B cell (primary cell): ENCODE data around the gene NECTIN1. TPM values are rescaled to one million over a fixed set of nuclear protein-coding genes. Genes with fewer than 3 reads are reported as not detected.
"Not testable (repeated sequence)": the region's sequence is repeated elsewhere in the genome, so short reads cannot be mapped to it uniquely, and the experiment has no call there.

Experiments used
- ATAC-seq: fragments of 200-7000 bp; cut with Tn5 transposase; one replicate; pipeline ENCODE4 v1.10.0; 2021; ENCODE audit warnings: low read depth, mild to moderate bottlenecking, moderate number of reproducible peaks, moderate library complexity
- CTCF ChIA-PET: fragments of 350-600 bp; sonication (Branson Sonifier 250); formaldehyde crosslinking; loops from one replicate; lab custom pipeline; 2021; ENCODE audit warnings: antibody characterized with exemption, inconsistent platforms; lab: Charles Lee
- POLR2A ChIA-PET: fragments of 350-600 bp; sonication (Branson Sonifier 250); formaldehyde crosslinking; loops from one replicate; lab custom pipeline; 2021; ENCODE audit warnings: antibody characterized with exemption; lab: Charles Lee
- DNase-seq: peaks from one replicate; pipeline ENCODE4 v3.0.0; 2013
- H2AFZ ChIP-seq: 2 replicates; pipeline ENCODE4 v1.6.1; 2012; ENCODE audit warnings: mild to moderate bottlenecking, low read depth, low read length; ENCODE audit not compliant: insufficient read depth, poor library complexity, severe bottlenecking
- H3K27ac ChIP-seq, 2 donors: 1 replicate in 1 of 2; 2 replicates in 1 of 2; pipeline ENCODE4 v1.5.1; 2012 to 2013; ENCODE audit warnings: low read length in 2 of 2, mild to moderate bottlenecking in 2 of 2, moderate library complexity in 1 of 2
- H3K27me3 ChIP-seq, 4 experiments: fragments of 200-600 bp in 1 of 4; sonication (generic) in 1 of 4; replicated peaks in 1 of 4; 1 replicate in 2 of 4; 2 replicates in 2 of 4; pipeline versions ENCODE4 v1.6.1 to v1.7.0; 2013 to 2016; ENCODE audit warnings: low read length in 3 of 4, mild to moderate bottlenecking in 2 of 4, mixed read lengths in 1 of 4, moderate library complexity in 1 of 4; ENCODE audit not compliant: insufficient read depth in 4 of 4, control insufficient read depth in 3 of 4; ENCODE audit errors: control extremely low read depth in 1 of 4
- H3K36me3 ChIP-seq, 2 experiments: replicated peaks in 1 of 2; 1 replicate in 1 of 2; 2 replicates in 1 of 2; pipeline versions ENCODE4 v1.6.1 to v1.7.1; 2013; ENCODE audit warnings: low read length in 1 of 2; ENCODE audit not compliant: insufficient read depth in 2 of 2, control insufficient read depth in 1 of 2; ENCODE audit errors: control extremely low read depth in 1 of 2, extremely low read depth in 1 of 2
- H3K4me1 ChIP-seq, 2 donors: fragments of 200-600 bp in 1 of 2; sonication (generic) in 1 of 2; 1 replicate in 1 of 2; 2 replicates in 1 of 2; pipeline versions ENCODE4 v1.5.1 to v1.6.1; 2013 to 2017; ENCODE audit warnings: low read length in 2 of 2; ENCODE audit not compliant: control insufficient read depth in 2 of 2, insufficient read depth in 2 of 2
- H3K4me2 ChIP-seq: replicated peaks from 2 replicates; pipeline ENCODE3; 2012; ENCODE audit warnings: mild to moderate bottlenecking, low read depth, low read length; ENCODE audit not compliant: poor library complexity, severe bottlenecking
- H3K4me3 ChIP-seq, 5 experiments: fragments of 200-600 bp in 1 of 5; sonication (generic) in 1 of 5; 1 replicate in 3 of 5; 2 replicates in 2 of 5; pipeline versions ENCODE4 v1.5.1 to v1.7.0; 2011 to 2016; ENCODE audit warnings: low read length in 4 of 5, mild to moderate bottlenecking in 4 of 5, low read depth in 2 of 5, control low read depth in 1 of 5, moderate library complexity in 1 of 5; ENCODE audit not compliant: insufficient read depth in 1 of 5; ENCODE audit errors: control extremely low read depth in 1 of 5, extremely low read depth in 1 of 5
- H3K79me2 ChIP-seq: fragments of 200-600 bp; sonication (generic); one replicate; pipeline ENCODE4 v1.6.0; 2016; ENCODE audit warnings: low read length; ENCODE audit not compliant: control insufficient read depth, insufficient read depth
- H3K9ac ChIP-seq: fragments of 200-600 bp; sonication (generic); 2 replicates; pipeline ENCODE4 v1.6.1; 2017; ENCODE audit warnings: mild to moderate bottlenecking, low read length, moderate library complexity
- H3K9me3 ChIP-seq, 3 donors: one replicate each; pipeline versions ENCODE4 v1.6.1 to v1.7.1; 2013; ENCODE audit warnings: low read length in 2 of 3; ENCODE audit not compliant: control insufficient read depth in 2 of 3, insufficient read depth in 1 of 3; ENCODE audit errors: control extremely low read depth in 1 of 3
- H4K20me1 ChIP-seq: 2 replicates; pipeline ENCODE4 v1.6.0; 2012; ENCODE audit warnings: mild to moderate bottlenecking, low read length; ENCODE audit not compliant: insufficient read depth, control insufficient read depth, poor library complexity, severe bottlenecking
- H3K27ac Mint-ChIP-seq: one replicate; pipeline ENCODE4 v1.8.0; 2021; ENCODE audit warnings: mixed read lengths
- H3K27me3 Mint-ChIP-seq: one replicate; pipeline ENCODE4 v1.8.0; 2021; ENCODE audit warnings: mixed read lengths
- H3K4me1 Mint-ChIP-seq: one replicate; pipeline ENCODE4 v1.8.0; 2021; ENCODE audit warnings: mixed read lengths
- H3K4me3 Mint-ChIP-seq: one replicate; pipeline ENCODE4 v1.8.0; 2021; ENCODE audit warnings: mixed read lengths
- H3K9me3 Mint-ChIP-seq: one replicate; pipeline ENCODE4 v1.8.0; 2022; ENCODE audit warnings: mixed read lengths; ENCODE audit not compliant: insufficient read depth
- EZH2 ChIP-seq: IDR thresholded peaks from 2 replicates; pipeline ENCODE4 v1.6.1; 2012; ENCODE audit warnings: borderline replicate concordance, low read depth, mild to moderate bottlenecking, moderate library complexity, low read length; ENCODE audit not compliant: insufficient read depth, poor library complexity, severe bottlenecking
- WGBS: methylation state at CpG from one replicate; pipeline ENCODE4 v1.1.5; 2013; ENCODE audit warnings: missing lambda C conversion rate; ENCODE audit not compliant: insufficient coverage; 5-methylcytosine and 5-hydroxymethylcytosine counted together
- intact Hi-C: fragments of 100-400 bp; cut with micrococcal nuclease; formaldehyde crosslinking; loops from one replicate; pipeline ENCODE4 v1.10.0; 2022
- polyA plus RNA-seq: library from polyadenylated mRNA; depleted of rRNA; stranded (reverse); fragments of >200 nt; gene quantifications from 2 replicates; pipeline ENCODE4 v1.2.3, GENCODE V29; 2012
- total RNA-seq, 2 donors: library from RNA; stranded (reverse); fragments of 120-200 nt in 1 of 2; gene quantifications; 1 replicate in 1 of 2; 2 replicates in 1 of 2; pipeline versions ENCODE4 v1.2.3 to v1.2.4, GENCODE V29; 2013 to 2022
- TF ChIP-seq, protein P1 (sequence below): fragments of 200-600 bp; IDR thresholded peaks from one replicate; pipeline ENCODE4 v1.8.0; 2022; ENCODE audit warnings: antibody characterized with exemption, mild to moderate bottlenecking

Gene NECTIN1
- total and polyA plus RNA-seq, 2 donors (not counting 1 experiment from before 2014, with no cell fraction given): 2.1 to 3.9 TPM

GRCh38 chr11:119599864-119600541 lies 129.0 kb downstream of the NECTIN1 start:
- POLR2A ChIA-PET: no interaction called here
- no peak overlapping the region for H3K27ac ChIP-seq
- H3K4me3 Mint-ChIP-seq: no peak overlapping the region
- H3K79me2 ChIP-seq: no peaks in the 10 kb centered on the region
- DNase-seq: no peak
- peaks cover 0 to 3% (median 0%) of the 10 kb centered on the region in 3 donors for H3K9me3 ChIP-seq
- H4K20me1 ChIP-seq: no peaks in the 10 kb centered on the region
- no peaks in the 10 kb centered on the region for H3K4me1 ChIP-seq
- no peak overlapping the region for H3K27ac Mint-ChIP-seq
- H3K27me3 ChIP-seq: no peaks in the 10 kb centered on the region
- intact Hi-C loops: no loop called here
- H3K9me3 Mint-ChIP-seq: no peaks in the 10 kb centered on the region
- no peak overlapping the region for H3K4me2 ChIP-seq
- H2AFZ ChIP-seq: no peak overlapping the region
- H3K4me3 ChIP-seq: no peak overlapping the region
- no peak overlapping the region for H3K9ac ChIP-seq
- no peaks in the 10 kb centered on the region for H3K4me1 Mint-ChIP-seq
- ATAC-seq: no peak
- no peaks in the 10 kb centered on the region for H3K36me3 ChIP-seq
- CTCF ChIA-PET: no interaction called here
- no peak for TF ChIP-seq EZH2
- TF ChIP-seq, protein P1, sequence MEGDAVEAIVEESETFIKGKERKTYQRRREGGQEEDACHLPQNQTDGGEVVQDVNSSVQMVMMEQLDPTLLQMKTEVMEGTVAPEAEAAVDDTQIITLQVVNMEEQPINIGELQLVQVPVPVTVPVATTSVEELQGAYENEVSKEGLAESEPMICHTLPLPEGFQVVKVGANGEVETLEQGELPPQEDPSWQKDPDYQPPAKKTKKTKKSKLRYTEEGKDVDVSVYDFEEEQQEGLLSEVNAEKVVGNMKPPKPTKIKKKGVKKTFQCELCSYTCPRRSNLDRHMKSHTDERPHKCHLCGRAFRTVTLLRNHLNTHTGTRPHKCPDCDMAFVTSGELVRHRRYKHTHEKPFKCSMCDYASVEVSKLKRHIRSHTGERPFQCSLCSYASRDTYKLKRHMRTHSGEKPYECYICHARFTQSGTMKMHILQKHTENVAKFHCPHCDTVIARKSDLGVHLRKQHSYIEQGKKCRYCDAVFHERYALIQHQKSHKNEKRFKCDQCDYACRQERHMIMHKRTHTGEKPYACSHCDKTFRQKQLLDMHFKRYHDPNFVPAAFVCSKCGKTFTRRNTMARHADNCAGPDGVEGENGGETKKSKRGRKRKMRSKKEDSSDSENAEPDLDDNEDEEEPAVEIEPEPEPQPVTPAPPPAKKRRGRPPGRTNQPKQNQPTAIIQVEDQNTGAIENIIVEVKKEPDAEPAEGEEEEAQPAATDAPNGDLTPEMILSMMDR: no peak
- peaks cover 19% of the 10 kb centered on the region for H3K27me3 Mint-ChIP-seq
- WGBS: 81% methylated on average over 5 of the region's 10 CpGs

GRCh38 chr11:119595941-119596340 lies 133.1 kb downstream of the NECTIN1 start:
- H3K9ac ChIP-seq, H3K27me3 ChIP-seq, H3K9me3 Mint-ChIP-seq, DNase-seq, POLR2A ChIA-PET, H3K27ac Mint-ChIP-seq, H2AFZ ChIP-seq, H3K4me3 Mint-ChIP-seq, H4K20me1 ChIP-seq, H3K4me1 ChIP-seq, ATAC-seq, H3K27ac ChIP-seq, H3K27me3 Mint-ChIP-seq, H3K79me2 ChIP-seq, intact Hi-C loops, H3K4me2 ChIP-seq, H3K36me3 ChIP-seq, H3K4me1 Mint-ChIP-seq, H3K4me3 ChIP-seq: not testable (repeated sequence)
- WGBS: 57% methylated on average over 2 of the region's 2 CpGs
- CTCF ChIA-PET: interaction anchor here (1.5 kb wide), 1 partner anchor 484 kb away, joined by 3 read pairs; no protein-coding TSS in a partner anchor
- peaks cover 0 to 14% (median 4%) of the 10 kb centered on the region in 3 donors for H3K9me3 ChIP-seq
